GM12878 (cell line): ENCODE results near the gene ERVK3-1.

Source experiments
- ATF2 ChIP-seq: IDR thresholded peaks from 2 replicates; pipeline ENCODE4 v1.6.1; 2012; ENCODE audit warnings: low read length, inconsistent platforms
- BHLHE40 ChIP-seq, 2 experiments: fragments of 450-650 bp in 1 of 2; IDR thresholded peaks; 2 replicates each; pipeline ENCODE4 v1.6.1; 2011 to 2017; ENCODE audit warnings: low read depth in 2 of 2, borderline replicate concordance in 1 of 2, improper control_type of control experiment in 1 of 2, low read length in 1 of 2, mild to moderate bottlenecking in 1 of 2
- CTCF ChIP-seq, 3 experiments: IDR thresholded peaks in 2 of 3; conservative IDR thresholded peaks in 1 of 3; 2 replicates each; pipeline ENCODE4 v1.5.1; 2011; ENCODE audit warnings: low read depth in 3 of 3, low read length in 3 of 3, mild to moderate bottlenecking in 3 of 3, control low read depth in 2 of 3, moderate library complexity in 2 of 3, inconsistent platforms in 1 of 3, mixed read lengths in 1 of 3; ENCODE audit not compliant: control insufficient read depth in 2 of 3, insufficient read depth in 1 of 3; ENCODE audit errors: extremely low read depth in 1 of 3
- EGR1 ChIP-seq, 2 experiments: IDR thresholded peaks; 1 replicate in 1 of 2; 2 replicates in 1 of 2; pipeline ENCODE4 v1.6.1; 2011 to 2012; ENCODE audit warnings: low read depth in 2 of 2, low read length in 2 of 2, borderline replicate concordance in 1 of 2, mild to moderate bottlenecking in 1 of 2, moderate library complexity in 1 of 2
- ETV6 ChIP-seq, 2 experiments: fragments of 450-650 bp in 1 of 2; IDR thresholded peaks in 1 of 2; conservative IDR thresholded peaks in 1 of 2; 2 replicates each; pipeline ENCODE4 v1.6.1; 2014; ENCODE audit warnings: antibody characterized with exemption in 1 of 2, borderline replicate concordance in 1 of 2, low read depth in 1 of 2, mild to moderate bottlenecking in 1 of 2, moderate library complexity in 1 of 2
- JUNB ChIP-seq: IDR thresholded peaks from 2 replicates; pipeline ENCODE4 v1.6.1; 2016; ENCODE audit warnings: antibody characterized with exemption, mild to moderate bottlenecking
- PBX3 ChIP-seq: IDR thresholded peaks from 2 replicates; pipeline ENCODE4 v1.6.1; 2011; ENCODE audit warnings: mild to moderate bottlenecking, low read depth, low read length, moderate library complexity; ENCODE audit not compliant: insufficient replicate concordance
- TARDBP ChIP-seq: IDR thresholded peaks from 2 replicates; pipeline ENCODE4 v1.6.1; 2016; ENCODE audit warnings: borderline replicate concordance

GRCh38 chr19:58349590-58349989 is 44.4 kb downstream of the ERVK3-1 start:
- no peak for TF ChIP-seq EGR1 (IDR thresholded peaks at IDR 0.05; ENCODE audit: borderline replicate concordance in 1 of 2, low read depth in 2 of 2, low read length in 2 of 2)
- no peak for TF ChIP-seq ETV6 (conservative IDR thresholded peaks at IDR 0.05 in 1 of 2, IDR thresholded peaks at IDR 0.05 in 1 of 2; ENCODE audit: borderline replicate concordance in 1 of 2, low read depth in 1 of 2)
- TF ChIP-seq ATF2 = no peak
- TF ChIP-seq PBX3 = no peak
- no peak for TF ChIP-seq CTCF (IDR thresholded peaks at IDR 0.05 in 2 of 3, conservative IDR thresholded peaks at IDR 0.05 in 1 of 3; ENCODE audit: control insufficient read depth in 2 of 3, extremely low read depth in 1 of 3, insufficient read depth in 1 of 3, low read depth in 3 of 3, low read length in 3 of 3)
- TF ChIP-seq BHLHE40 (IDR thresholded peaks at IDR 0.05; ENCODE audit: borderline replicate concordance in 1 of 2, low read depth in 2 of 2, low read length in 1 of 2) = no peak
- no peak for TF ChIP-seq TARDBP
- no peak for TF ChIP-seq JUNB
